ENCODE data around the gene SORBS2. TPM values are rescaled to one million over a fixed set of nuclear protein-coding genes. Genes with fewer than 3 reads are reported as not detected.
A peak's percentile ranks its signal among the peaks of the same experiment; 100 is the strongest.
"Not testable (repeated sequence)": the region's sequence is repeated elsewhere in the genome, so short reads cannot be mapped to it uniquely, and the experiment has no call there.

Gene SORBS2
- total RNA-seq, 1 donor from 2014 or later: 60.4 TPM

- H3K27me3 ChIP-seq: no peaks in the 10 kb centered on the region
- no peak overlapping the region for H3K4me3 ChIP-seq
- DNase-seq (ENCODE audit: extremely low spot score in 2 of 2): no peak
- H3K27ac ChIP-seq: no peak overlapping the region
- H3K4me1 ChIP-seq: no peaks in the 10 kb centered on the region
- intact Hi-C loops (cut with DNase I): no loop called here
- H3K9me3 ChIP-seq: no peaks in the 10 kb centered on the region
- H3K36me3 ChIP-seq: no peaks in the 10 kb centered on the region
- TF ChIP-seq POLR2AphosphoS5 (IDR thresholded peaks at IDR 0.05; ENCODE audit: insufficient read depth in 1 of 2, low read depth in 1 of 2) (no peak), POLR2A (IDR thresholded peaks at IDR 0.05) (no peak), CTCF (IDR thresholded peaks at IDR 0.05) (no peak)
Measured at GRCh38 chr4:185709802-185710486, 102.0 kb downstream of the SORBS2 start.

GRCh38 chr4:185708348-185708747 is 103.6 kb downstream of the SORBS2 start:
- TF ChIP-seq POLR2AphosphoS5 (IDR thresholded peaks at IDR 0.05; ENCODE audit: insufficient read depth in 1 of 2, low read depth in 1 of 2) (no peak), CTCF (IDR thresholded peaks at IDR 0.05) (no peak), POLR2A (IDR thresholded peaks at IDR 0.05) (no peak)
- Histone ChIP-seq H3K4me1 (no peaks in the 10 kb centered on the region), H3K36me3 (no peaks in the 10 kb centered on the region), H3K9me3 (no peaks in the 10 kb centered on the region), H3K4me3 (no peak overlapping the region), H3K27ac (no peak overlapping the region), H3K27me3 (no peaks in the 10 kb centered on the region)
- DNase-seq (ENCODE audit: extremely low spot score in 2 of 2): no peak
- intact Hi-C loops (cut with DNase I): no loop called here

GRCh38 chr4:185707622-185708021 is 104.4 kb downstream of the SORBS2 start:
- H3K27ac ChIP-seq; H3K27me3 ChIP-seq; H3K36me3 ChIP-seq; intact Hi-C loops (cut with DNase I); H3K9me3 ChIP-seq; DNase-seq (ENCODE audit: extremely low spot score in 2 of 2); H3K4me1 ChIP-seq; H3K4me3 ChIP-seq: not testable (repeated sequence)

GRCh38 chr4:185702147-185702663 is 109.8 kb downstream of the SORBS2 start:
- H3K4me3 ChIP-seq: no peak overlapping the region
- H3K36me3 ChIP-seq: no peaks in the 10 kb centered on the region
- no peak overlapping the region for H3K27ac ChIP-seq
- H3K27me3 ChIP-seq: no peaks in the 10 kb centered on the region
- intact Hi-C loops (cut with DNase I): no loop called here
- no peak for DNase-seq (ENCODE audit: extremely low spot score in 2 of 2)
- H3K9me3 ChIP-seq: no peaks in the 10 kb centered on the region
- H3K4me1 ChIP-seq: no peaks in the 10 kb centered on the region
- TF ChIP-seq CTCF (IDR thresholded peaks at IDR 0.05) (no peak), POLR2AphosphoS5 (IDR thresholded peaks at IDR 0.05; ENCODE audit: insufficient read depth in 1 of 2, low read depth in 1 of 2) (no peak), POLR2A (IDR thresholded peaks at IDR 0.05) (no peak)

GRCh38 chr4:185700630-185701029 is 111.4 kb downstream of the SORBS2 start:
- no peak for DNase-seq (ENCODE audit: extremely low spot score in 2 of 2)
- intact Hi-C loops (cut with DNase I): no loop called here
- Histone ChIP-seq H3K27me3 (no peaks in the 10 kb centered on the region), H3K4me1 (no peaks in the 10 kb centered on the region), H3K4me3 (no peak overlapping the region), H3K9me3 (no peaks in the 10 kb centered on the region), H3K36me3 (no peaks in the 10 kb centered on the region), H3K27ac (peak overlapping the region; percentile 5)
- TF ChIP-seq POLR2A (IDR thresholded peaks at IDR 0.05): no peak
- no peak for TF ChIP-seq POLR2AphosphoS5 (IDR thresholded peaks at IDR 0.05; ENCODE audit: insufficient read depth in 1 of 2, low read depth in 1 of 2)
- no peak for TF ChIP-seq CTCF (IDR thresholded peaks at IDR 0.05)
